HG02588 (cell line): ENCODE measurements around the gene MEIS2.

Experiments
- ATAC-seq: cut with Tn5 transposase; IDR thresholded peaks from one replicate; pipeline ENCODE4 v1.9.1; 2021; ENCODE audit warnings: mild to moderate bottlenecking, moderate library complexity; ENCODE audit not compliant: unreplicated experiment

MEIS2 gene

DNA sequence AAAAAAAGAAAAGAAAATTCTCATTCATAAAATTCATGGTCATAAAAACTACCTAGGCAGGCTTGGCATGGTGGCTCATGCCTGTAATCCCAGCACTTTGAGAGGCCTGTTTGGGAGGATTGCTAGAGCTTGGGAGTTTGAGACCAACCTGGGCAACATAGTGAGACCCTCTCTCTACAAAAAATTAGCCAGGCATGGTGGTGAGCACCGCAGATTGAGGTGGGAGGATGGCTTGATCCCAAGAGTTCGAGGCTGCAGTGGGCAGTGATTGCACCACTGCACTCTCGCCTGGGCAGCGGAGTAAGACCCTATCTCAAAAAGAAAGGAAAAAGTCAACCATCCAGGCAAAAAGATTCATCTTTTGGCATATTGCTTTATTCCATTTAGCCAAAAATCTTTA lies 58.5 kb downstream of the MEIS2 start:
- ATAC-seq, result no peak

DNA sequence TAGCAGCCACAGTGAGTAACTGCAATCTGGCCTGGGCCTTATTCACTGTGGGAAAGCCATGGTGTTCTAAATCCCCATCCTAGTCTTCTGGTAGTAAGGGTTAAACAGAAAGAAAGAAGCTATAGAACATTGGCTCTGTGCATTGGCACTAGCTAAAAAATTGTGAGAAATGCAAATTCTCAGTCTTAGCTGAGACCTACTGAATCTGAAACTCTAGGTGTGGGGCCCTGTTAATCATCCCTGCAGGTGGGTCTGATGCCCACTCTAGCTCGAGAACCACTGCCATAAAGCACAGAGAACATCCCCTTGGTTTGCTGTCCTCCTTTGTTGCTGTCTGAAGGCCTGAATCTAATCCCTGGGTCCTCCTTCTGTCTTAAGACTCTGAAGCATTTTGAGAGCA lies 59.3 kb downstream of the MEIS2 start:
- no peak for ATAC-seq

DNA sequence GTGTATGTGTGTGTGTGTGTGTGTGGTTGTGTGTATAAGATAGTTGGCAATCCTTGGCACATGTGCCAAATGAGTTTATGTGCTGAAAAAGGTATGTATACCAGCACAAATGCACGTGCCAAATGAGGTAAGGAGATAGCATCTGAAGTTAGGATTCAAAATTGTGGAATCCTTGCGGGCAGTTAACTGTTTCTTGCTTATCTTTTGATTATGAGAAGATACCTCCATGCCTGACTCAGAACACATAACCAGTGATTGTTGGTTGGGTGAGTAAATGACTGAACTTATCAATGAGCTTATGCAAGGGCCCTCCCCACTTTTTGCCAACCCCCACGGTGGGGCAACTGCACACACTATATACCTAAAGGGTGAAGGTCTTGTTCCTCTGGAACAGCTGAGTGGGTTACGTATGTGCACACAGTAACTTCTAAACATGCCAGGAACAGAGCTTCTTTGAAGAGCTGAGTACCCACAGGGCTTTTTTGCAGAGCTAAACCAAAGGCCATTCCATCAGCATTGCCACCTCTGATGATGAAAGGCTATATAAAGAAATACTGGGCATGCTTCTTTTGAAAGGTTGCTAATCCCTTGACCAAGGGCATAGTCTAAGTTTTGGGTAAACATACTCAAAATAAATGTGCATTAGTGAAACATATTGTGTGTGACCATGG lies 60.1 kb downstream of the MEIS2 start:
- no peak for ATAC-seq

DNA sequence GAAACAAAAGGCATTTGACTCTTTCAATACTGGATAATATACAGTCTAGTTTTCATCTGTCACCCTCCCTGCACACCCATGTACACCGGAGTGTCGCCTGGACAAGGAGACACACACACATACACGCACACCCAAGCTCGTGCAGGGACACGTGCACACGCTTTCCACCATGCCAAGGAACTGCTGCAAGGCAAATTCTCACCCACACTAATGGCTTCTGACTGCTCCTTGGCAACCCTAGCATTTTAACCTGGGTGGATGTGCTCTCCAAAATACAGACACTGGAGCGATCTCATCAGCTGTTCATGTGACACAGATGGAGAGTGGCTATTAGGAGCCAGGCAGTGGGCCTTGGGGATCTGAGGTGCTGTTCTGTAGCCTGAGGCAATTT lies 61.6 kb downstream of the MEIS2 start:
- no peak for ATAC-seq

GRCh38 chr15:37037850-37038715 lies 62.3 kb downstream of the MEIS2 start:
- ATAC-seq, result no peak

DNA sequence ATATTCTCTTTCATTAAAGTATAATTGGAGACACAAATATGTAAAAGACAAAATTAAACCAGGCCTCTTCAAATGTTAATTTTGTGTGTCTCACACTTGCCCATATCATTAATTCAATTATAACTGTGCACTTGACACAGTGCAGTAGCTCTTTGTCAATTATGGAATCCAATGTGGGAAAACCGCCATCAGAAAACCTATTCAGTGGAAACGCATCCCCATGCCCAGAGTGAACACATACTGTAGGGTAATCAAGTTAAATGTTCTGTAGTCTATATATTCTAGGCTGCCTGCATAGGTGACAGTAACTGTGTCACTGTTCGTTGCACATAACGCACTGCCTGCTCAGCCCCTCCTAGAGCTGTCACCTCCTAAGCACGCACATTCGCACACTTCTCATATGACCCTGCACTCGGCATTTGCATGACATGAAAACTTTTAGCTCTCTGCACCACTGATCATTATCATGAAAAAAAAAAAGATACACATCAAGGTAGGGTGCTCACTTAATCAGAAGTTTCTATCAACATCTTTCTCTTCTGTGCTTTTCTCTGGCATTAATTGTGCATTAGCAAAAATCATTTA lies 63.2 kb downstream of the MEIS2 start:
- ATAC-seq, result no peak

- no peak for ATAC-seq
Measured at GRCh38 chr15:37034835-37035748, 65.3 kb downstream of the MEIS2 start.

- no peak for ATAC-seq
Measured at GRCh38 chr15:37034392-37034791, 66.0 kb downstream of the MEIS2 start.

DNA sequence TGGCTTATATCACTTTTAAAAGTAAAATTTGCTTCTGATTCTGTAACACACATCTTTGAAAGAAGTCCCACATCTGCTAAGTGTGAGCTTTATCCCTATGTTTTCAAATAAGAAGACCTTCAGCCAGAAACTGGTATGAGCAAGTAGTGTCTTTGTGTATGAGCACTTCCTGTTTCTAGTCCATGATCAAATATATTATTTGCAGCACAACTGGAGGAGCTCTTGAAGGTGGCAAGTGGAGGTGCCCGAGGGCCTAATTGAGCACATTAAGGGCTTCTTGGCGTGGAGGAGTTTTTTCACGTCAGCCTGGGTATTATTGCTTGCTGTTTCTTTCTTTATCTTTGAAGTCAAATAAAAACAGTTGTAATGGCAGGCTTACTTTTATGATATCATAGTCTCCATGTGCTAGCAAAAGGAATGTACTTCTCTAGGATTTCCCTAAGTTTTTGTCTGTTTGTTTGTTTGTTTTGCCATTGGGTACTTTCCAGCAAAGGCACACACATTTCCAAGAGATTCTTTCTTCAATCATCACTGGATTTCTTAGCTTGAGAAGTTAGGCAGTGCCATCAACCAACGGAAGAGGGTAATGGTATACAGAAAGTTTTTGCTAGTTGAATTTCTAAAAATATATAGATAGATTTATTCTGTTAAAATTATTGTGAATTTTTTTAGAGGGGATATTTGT lies 68.1 kb downstream of the MEIS2 start:
- no peak for ATAC-seq

- no peak for ATAC-seq
Measured at GRCh38 chr15:37031198-37031597, 69.2 kb downstream of the MEIS2 start.

- ATAC-seq, result no peak
Measured at GRCh38 chr15:37028625-37029296, 71.6 kb downstream of the MEIS2 start.

- no peak for ATAC-seq
Measured at GRCh38 chr15:37020852-37021251, 79.5 kb downstream of the MEIS2 start.

DNA sequence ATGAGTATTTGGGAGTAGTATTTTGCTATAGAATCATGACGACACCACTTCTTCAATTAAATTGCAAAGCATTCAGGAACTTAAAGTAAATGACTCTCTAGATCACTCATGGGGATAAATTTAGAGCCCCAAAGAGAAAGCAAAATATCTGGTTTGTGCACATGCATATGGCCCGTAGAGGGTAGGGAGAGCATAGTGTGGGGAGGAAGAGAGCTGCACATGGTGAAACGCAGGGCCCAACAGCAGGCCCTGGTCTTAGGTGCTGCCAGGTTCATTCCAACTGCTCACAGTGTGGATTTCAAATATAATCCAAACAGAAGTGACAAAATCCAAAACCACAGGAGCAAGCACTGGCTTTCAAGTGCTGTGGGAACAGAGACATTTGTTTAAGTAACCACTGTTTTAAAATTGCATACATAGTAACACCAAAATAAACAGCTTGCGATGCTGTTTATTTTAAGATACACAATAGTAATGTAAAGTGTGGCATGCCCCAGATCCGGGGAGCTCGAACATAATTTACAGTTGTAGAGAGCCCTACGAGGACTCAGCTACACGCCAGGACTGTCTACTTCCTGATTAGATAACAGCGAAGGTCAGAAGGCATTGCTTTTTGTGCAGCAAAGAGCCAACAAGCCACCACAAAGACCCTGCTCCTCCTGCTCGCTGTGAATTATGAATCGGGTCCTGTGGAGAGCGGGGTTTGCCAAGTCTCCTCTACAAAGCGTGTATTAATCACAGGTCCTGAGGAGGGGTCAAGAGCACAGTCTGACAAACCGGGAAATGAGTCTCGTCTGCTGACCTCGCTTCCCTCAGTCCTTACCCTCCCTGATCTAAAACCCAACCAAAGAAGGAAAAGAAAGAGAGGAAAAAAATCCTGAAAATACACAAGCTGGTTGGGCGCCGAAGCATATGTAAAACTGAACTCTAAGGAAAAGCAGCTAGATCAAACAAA lies 80.6 kb downstream of the MEIS2 start:
- no peak for ATAC-seq

GRCh38 chr15:37017031-37017625 lies 83.2 kb downstream of the MEIS2 start:
- ATAC-seq, result no peak

DNA sequence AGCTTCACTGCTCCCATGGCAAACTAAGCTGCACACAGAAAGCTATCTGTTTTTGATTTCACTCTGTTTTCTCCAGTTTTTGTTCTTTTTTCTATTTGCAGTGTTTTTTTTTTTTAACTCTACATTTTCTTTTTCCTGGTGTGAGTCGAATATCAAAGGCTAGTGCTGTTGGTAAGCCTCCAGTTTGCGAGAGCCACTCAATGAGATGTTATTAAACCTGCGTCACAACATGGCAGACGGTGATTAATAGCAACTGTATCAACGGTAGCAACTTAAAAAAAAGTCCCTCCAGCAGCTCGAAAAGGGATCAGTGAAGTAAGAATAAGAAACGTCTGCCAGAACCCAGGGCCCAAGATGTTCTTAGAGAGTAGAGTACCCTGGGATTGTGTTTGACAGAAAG lies 84.1 kb downstream of the MEIS2 start:
- no peak for ATAC-seq

DNA sequence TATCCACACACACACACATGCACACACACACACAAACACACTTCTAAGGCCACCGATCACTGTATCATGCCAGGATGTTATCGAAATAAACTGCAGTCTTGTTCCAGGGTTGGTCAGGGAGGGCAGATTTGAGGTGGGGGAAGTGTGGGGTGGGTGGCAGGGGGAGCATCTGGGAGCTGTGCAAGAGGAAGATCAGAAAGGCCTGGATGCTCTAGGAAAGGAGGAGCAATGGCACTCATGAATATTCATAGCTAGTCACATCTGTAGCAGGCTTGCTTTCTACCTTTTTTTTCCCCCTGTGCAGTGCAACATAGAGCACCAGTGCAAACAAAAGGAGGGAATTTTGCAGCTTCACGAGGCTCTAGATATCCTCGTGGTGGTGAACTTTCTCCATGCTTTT lies 84.9 kb downstream of the MEIS2 start:
- no peak for ATAC-seq

DNA sequence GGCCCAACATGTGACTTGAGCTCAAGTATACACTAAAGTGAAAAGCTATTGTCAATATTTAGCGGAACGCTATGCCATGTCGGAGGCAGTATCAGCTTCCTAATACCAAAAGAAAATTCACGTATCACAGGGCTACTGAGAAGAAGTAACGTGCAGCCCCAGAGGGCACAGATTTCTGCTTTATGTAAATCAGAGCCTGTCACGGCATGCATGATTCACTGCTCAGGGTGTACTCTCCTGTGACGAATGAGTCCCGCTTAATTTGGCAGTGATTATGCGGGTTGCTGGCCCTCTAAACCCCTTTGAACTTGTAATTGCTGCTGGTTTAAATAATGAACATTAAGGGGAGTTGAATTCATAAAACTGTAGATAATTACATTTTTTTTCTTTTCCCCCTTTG lies 85.3 kb downstream of the MEIS2 start:
- ATAC-seq, result no peak

- no peak for ATAC-seq
Measured at GRCh38 chr15:37014566-37014965, 85.8 kb downstream of the MEIS2 start.
